HG03060 (cell line): ENCODE measurements around the gene ITPK1.

ENCODE experiments used
- ATAC-seq: cut with Tn5 transposase; IDR thresholded peaks from one replicate; pipeline ENCODE4 v1.9.1; 2021; ENCODE audit warnings: low read depth, moderate number of reproducible peaks; ENCODE audit not compliant: unreplicated experiment

The ITPK1 gene

GRCh38 chr14:92907316-92907911 is 208.3 kb downstream of the ITPK1 start:
- ATAC-seq, result no peak

- ATAC-seq, result no peak
These were observed 208.9 kb downstream of the ITPK1 start for GRCh38 chr14:92906823-92907222.

GRCh38 chr14:92906420-92906819 is 209.3 kb downstream of the ITPK1 start:
- ATAC-seq, result no peak

- no peak for ATAC-seq
These were observed 210.1 kb downstream of the ITPK1 start for GRCh38 chr14:92905667-92906066.

- no peak for ATAC-seq
These were observed 212.4 kb downstream of the ITPK1 start for GRCh38 chr14:92903359-92903758.

GRCh38 chr14:92902726-92903125 is 213.0 kb downstream of the ITPK1 start:
- ATAC-seq, result no peak

- no peak for ATAC-seq
These were observed 213.5 kb downstream of the ITPK1 start for GRCh38 chr14:92902191-92902590.

- no peak for ATAC-seq
These were observed 215.1 kb downstream of the ITPK1 start for GRCh38 chr14:92900660-92901059.

GRCh38 chr14:92898566-92899131 is 217.1 kb downstream of the ITPK1 start:
- ATAC-seq, result no peak

- ATAC-seq, result no peak
These were observed 217.7 kb downstream of the ITPK1 start for GRCh38 chr14:92897922-92898565.

GRCh38 chr14:92895352-92895878 is 220.3 kb downstream of the ITPK1 start:
- no peak for ATAC-seq

GRCh38 chr14:92892589-92892988 is 223.1 kb downstream of the ITPK1 start:
- ATAC-seq, result no peak

GRCh38 chr14:92890830-92891588 is 224.7 kb downstream of the ITPK1 start:
- no peak for ATAC-seq

GRCh38 chr14:92888896-92889295 is 226.8 kb downstream of the ITPK1 start:
- ATAC-seq, result no peak

GRCh38 chr14:92887157-92887556 is 228.6 kb downstream of the ITPK1 start:
- ATAC-seq, result no peak
